Panc1 (cell line): ENCODE measurements around the gene PDE3B. TPM values are rescaled to one million over a fixed set of nuclear protein-coding genes. Genes with fewer than 3 reads are reported as not detected.
"Not testable (repeated sequence)": the region's sequence is repeated elsewhere in the genome, so short reads cannot be mapped to it uniquely, and the experiment has no call there.

Source experiments
- ATAC-seq: fragments of 200-7000 bp; cut with Tn5 transposase; 2 replicates; pipeline ENCODE4 v1.9.1; 2020; ENCODE audit warnings: mild to moderate bottlenecking, moderate library complexity
- Bru-seq: library from RNA; stranded (reverse); fragments of 400-500 nt; gene quantifications from one replicate; lab custom pipeline; 2021; lab: Mats Ljungman, UMichigan
- BruChase-seq, 2 experiments: library from RNA; stranded (reverse); fragments of 400-500 nt; gene quantifications; one replicate each; lab custom pipeline; 2021; lab: Mats Ljungman, UMichigan
- BruUV-seq: library from RNA; stranded (reverse); fragments of 400-500 nt; replicated peaks from 2 replicates; lab custom pipeline; 2021; lab: Mats Ljungman, UMichigan
- CTCF ChIA-PET: fragments of 300-600 bp; sonication (Branson Sonifier 250); formaldehyde crosslinking; loops from one replicate; lab custom pipeline; 2022; ENCODE audit warnings: antibody characterized with exemption; lab: Charles Lee
- POLR2A ChIA-PET: fragments of 300-600 bp; sonication (Branson Sonifier 250); formaldehyde crosslinking; loops from one replicate; lab custom pipeline; 2022; ENCODE audit warnings: antibody characterized with exemption; lab: Charles Lee
- DNase-seq: peaks from one replicate; pipeline ENCODE4 v3.0.0-alpha.2; 2010; ENCODE audit warnings: low read depth, low spot score
- H3K27ac ChIP-seq: 2 replicates; pipeline ENCODE4 v1.5.1; 2011; ENCODE audit warnings: mild to moderate bottlenecking, low read length, inconsistent platforms
- H3K27me3 ChIP-seq: fragments of 200-500 bp; sonication (Bioruptor generic); 2 replicates; pipeline ENCODE4 v1.6.0; 2014; ENCODE audit warnings: low read length, inconsistent platforms; ENCODE audit not compliant: control insufficient read depth, insufficient read depth
- H3K36me3 ChIP-seq: fragments of 200-500 bp; sonication (Bioruptor generic); 2 replicates; pipeline ENCODE4 v1.5.1; 2014; ENCODE audit warnings: inconsistent platforms, mild to moderate bottlenecking, low read length, moderate library complexity; ENCODE audit not compliant: control insufficient read depth, insufficient read depth
- H3K4me1 ChIP-seq: 2 replicates; pipeline ENCODE4 v1.5.1; 2011; ENCODE audit warnings: inconsistent platforms, mild to moderate bottlenecking, low read length, moderate library complexity; ENCODE audit not compliant: control insufficient read depth, insufficient read depth
- H3K4me3 ChIP-seq, 2 experiments: 2 replicates each; pipeline ENCODE4 v1.5.1; 2011 to 2012; ENCODE audit warnings: low read depth in 2 of 2, low read length in 2 of 2, mild to moderate bottlenecking in 2 of 2, inconsistent platforms in 1 of 2, moderate library complexity in 1 of 2
- H3K9me3 ChIP-seq: fragments of 200-500 bp; sonication (Bioruptor generic); 2 replicates; pipeline ENCODE4 v1.5.1; 2014; ENCODE audit warnings: low read depth, mild to moderate bottlenecking, inconsistent platforms, low read length, moderate library complexity; ENCODE audit not compliant: control insufficient read depth, insufficient read depth
- CTCF ChIP-seq: fragments of 450-650 bp; IDR thresholded peaks from 2 replicates; pipeline ENCODE4 v1.5.1; 2017; ENCODE audit warnings: mild to moderate bottlenecking
- POLR2AphosphoS5 ChIP-seq: IDR thresholded peaks from 2 replicates; pipeline ENCODE4 v1.6.1; 2012; ENCODE audit warnings: mild to moderate bottlenecking, low read depth, low read length, moderate library complexity
- REST ChIP-seq, 2 experiments: IDR thresholded peaks; 2 replicates each; pipeline ENCODE4 v1.6.1; 2011 to 2012; ENCODE audit warnings: low read depth in 2 of 2, control low read depth in 1 of 2, low read length in 1 of 2, mild to moderate bottlenecking in 1 of 2, moderate library complexity in 1 of 2; ENCODE audit not compliant: insufficient read depth in 1 of 2
- SIN3A ChIP-seq: IDR thresholded peaks from 2 replicates; pipeline ENCODE4 v1.6.1; 2012; ENCODE audit warnings: low read depth, mild to moderate bottlenecking, low read length, moderate library complexity, borderline replicate concordance; ENCODE audit not compliant: insufficient read depth
- TCF7L2 ChIP-seq: IDR thresholded peaks from 2 replicates; pipeline ENCODE4 v1.6.1; 2011; ENCODE audit warnings: mild to moderate bottlenecking, low read depth, low read length, inconsistent platforms
- in situ Hi-C: cut with HindIII; loops from 2 replicates; pipeline ENCODE4 v1.10.0; 2016; ENCODE audit warnings: low sequenced_read_pairs, low pct_unique_long_range_greater_than_20kb
- intact Hi-C: fragments of 100-400 bp; cut with micrococcal nuclease; formaldehyde crosslinking; loops from one replicate; pipeline ENCODE4 v1.10.0; 2022; ENCODE audit not compliant: unreplicated experiment
- long read RNA-seq: library from polyadenylated mRNA; unstranded; transcript quantifications from one replicate; pipeline ENCODE4 v2.0.0, GENCODE V29; 2021; ENCODE audit not compliant: unreplicated experiment
- polyA plus RNA-seq: library from polyadenylated mRNA; unstranded; fragments of >200 nt; gene quantifications from one replicate; pipeline ENCODE4 v1.2.1, GENCODE V29; 2012; ENCODE audit warnings: missing spikeins; ENCODE audit not compliant: insufficient read length
- total RNA-seq: library from RNA; stranded (reverse); gene quantifications from one replicate; pipeline ENCODE4 v1.2.1, GENCODE V29; 2021; ENCODE audit not compliant: unreplicated experiment

Gene PDE3B
- total RNA-seq (33.0 TPM), Bru-seq, nascent RNA (percentile 84 among the genes with signal in this experiment), BruChase-seq, experiment 1, labeled RNA remaining after a 2-hour chase (percentile 84 among the genes with signal in this experiment), BruChase-seq, experiment 2, labeled RNA remaining after a 6-hour chase (percentile 78 among the genes with signal in this experiment)
- polyA plus RNA-seq = 15.7 TPM
- long read RNA-seq, full-length matches to known transcripts = 74 of 121 reads
- long read RNA-seq, partial matches to known transcripts = 16 of 121 reads
- long read RNA-seq, other reads (novel, unspliced or antisense) = 31 of 121 reads

- H3K4me3 ChIP-seq = peak within 1 kb of the TSS; percentile 76 to 91
- ChIA-PET POLR2A (interaction anchor here (0.6 kb wide), 1 partner anchor 105 kb away, joined by 6 read pairs; no protein-coding TSS in a partner anchor), CTCF (interaction anchor here (0.7 to 0.9 kb wide), 2 partner anchors 16 to 262 kb away, joined by 3 to 4 read pairs; no protein-coding TSS in a partner anchor)
- H3K27me3 ChIP-seq = no peaks in the 10 kb centered on the region
- no peaks in the 10 kb centered on the region; the same call in 1 of the 2 replicates for H3K36me3 ChIP-seq
- H3K9me3 ChIP-seq = no peaks in the 10 kb centered on the region
- intact Hi-C loops (loop anchor here (5.0 to 10.0 kb wide), 3 partner anchors 111 to 251 kb away; partner anchors contain the start of genes CYP2R1 and PSMA1), in situ Hi-C loops (no loop called here)
- H3K4me1 ChIP-seq = peaks cover 23% of the 10 kb centered on the region
- BruUV-seq = TSS peak; percentile 70
- H3K27ac ChIP-seq = peak within 1 kb of the TSS; percentile 85
- TF ChIP-seq REST (IDR thresholded peaks at IDR 0.05; ENCODE audit: insufficient read depth in 1 of 2, low read depth in 2 of 2, low read length in 1 of 2) = 0 out of 4 replicates have a peak, but pooled peaks of 1 of the 2 experiments have one; percentile 9
- TF ChIP-seq CTCF = peak; percentile 42
- 0 out of 2 replicates have a peak, but pooled peaks have one; percentile 50 for TF ChIP-seq SIN3A
- TF ChIP-seq POLR2AphosphoS5 = peak; percentile 83
- TF ChIP-seq TCF7L2 = no peak
- ATAC-seq (peak; percentile 96), DNase-seq (no peak)
These were observed at the start of gene PDE3B for GRCh38 chr11:14643697-14644225. Gene PDE3B (plus strand): TSS chr11:14643804. CDS start chr11:14644076, 272 bp downstream.

- H3K27me3 ChIP-seq, POLR2A ChIA-PET, intact Hi-C loops, H3K9me3 ChIP-seq, H3K27ac ChIP-seq, H3K36me3 ChIP-seq, CTCF ChIA-PET, in situ Hi-C loops, DNase-seq, H3K4me3 ChIP-seq, H3K4me1 ChIP-seq, ATAC-seq: not testable (repeated sequence)
- BruUV-seq = TSS peak; percentile 38
These were observed 48.3 kb upstream of the PDE3B start for GRCh38 chr11:14595261-14595660.
